ENCODE data around the gene FLOT2.
"Not testable (repeated sequence)": the region's sequence is repeated elsewhere in the genome, so short reads cannot be mapped to it uniquely, and the experiment has no call there.

FLOT2 gene

GRCh38 chr17:28906706-28907438 lies 9.3 kb upstream of the FLOT2 start:
- H3K4me3 ChIP-seq (ENCODE audit: low read length in 2 of 2) = no peak overlapping the region
- no peaks in the 10 kb centered on the region for H3K27me3 ChIP-seq (ENCODE audit: control insufficient read depth in 2 of 2, insufficient read depth in 2 of 2, low read length in 2 of 2)
- H3K9me3 ChIP-seq (ENCODE audit: control insufficient read depth in 2 of 2, low read length in 2 of 2) = no peaks in the 10 kb centered on the region
- H3K36me3 ChIP-seq (ENCODE audit: control insufficient read depth in 2 of 2, insufficient read depth in 2 of 2, low read length in 2 of 2) = peaks cover 51 to 53% of the 10 kb centered on the region in 2 donors
- peaks cover 21 to 25% of the 10 kb centered on the region in 2 donors for H3K4me1 ChIP-seq (ENCODE audit: control insufficient read depth in 2 of 2, insufficient read depth in 2 of 2, low read length in 2 of 2)
- no peak overlapping the region for H3K9ac ChIP-seq (ENCODE audit: low read depth in 1 of 2, low read length in 2 of 2)
- peak overlapping the region in 1 of 2 donors; percentile 20 for H3K27ac ChIP-seq (ENCODE audit: low read depth in 2 of 2, low read length in 2 of 2)

GRCh38 chr17:28906276-28906675 lies 8.7 kb upstream of the FLOT2 start:
- Histone ChIP-seq H3K9ac (ENCODE audit: low read depth in 1 of 2, low read length in 2 of 2) (no peak overlapping the region), H3K27me3 (ENCODE audit: control insufficient read depth in 2 of 2, insufficient read depth in 2 of 2, low read length in 2 of 2) (no peaks in the 10 kb centered on the region), H3K4me3 (ENCODE audit: low read length in 2 of 2) (no peak overlapping the region), H3K27ac (ENCODE audit: low read depth in 2 of 2, low read length in 2 of 2) (no peak overlapping the region), H3K9me3 (ENCODE audit: control insufficient read depth in 2 of 2, low read length in 2 of 2) (no peaks in the 10 kb centered on the region), H3K4me1 (ENCODE audit: control insufficient read depth in 2 of 2, insufficient read depth in 2 of 2, low read length in 2 of 2) (peaks cover 22 to 25% of the 10 kb centered on the region in 2 donors), H3K36me3 (ENCODE audit: control insufficient read depth in 2 of 2, insufficient read depth in 2 of 2, low read length in 2 of 2) (peaks cover 46 to 47% of the 10 kb centered on the region in 2 donors)

GRCh38 chr17:28904800-28905199 lies 7.3 kb upstream of the FLOT2 start:
- Histone ChIP-seq H3K9ac (ENCODE audit: low read depth in 1 of 2, low read length in 2 of 2) (no peak overlapping the region), H3K4me3 (ENCODE audit: low read length in 2 of 2) (no peak overlapping the region), H3K9me3 (ENCODE audit: control insufficient read depth in 2 of 2, low read length in 2 of 2) (no peaks in the 10 kb centered on the region), H3K4me1 (ENCODE audit: control insufficient read depth in 2 of 2, insufficient read depth in 2 of 2, low read length in 2 of 2) (peaks cover 22 to 25% of the 10 kb centered on the region in 2 donors), H3K36me3 (ENCODE audit: control insufficient read depth in 2 of 2, insufficient read depth in 2 of 2, low read length in 2 of 2) (peaks cover 31 to 33% of the 10 kb centered on the region in 2 donors), H3K27me3 (ENCODE audit: control insufficient read depth in 2 of 2, insufficient read depth in 2 of 2, low read length in 2 of 2) (no peaks in the 10 kb centered on the region), H3K27ac (ENCODE audit: low read depth in 2 of 2, low read length in 2 of 2) (no peak overlapping the region)

GRCh38 chr17:28903546-28903841 lies 6.0 kb upstream of the FLOT2 start:
- peak overlapping the region in 1 of 2 donors; percentile 85 for H3K27ac ChIP-seq (ENCODE audit: low read depth in 2 of 2, low read length in 2 of 2)
- peaks cover 21 to 23% of the 10 kb centered on the region in 2 donors for H3K36me3 ChIP-seq (ENCODE audit: control insufficient read depth in 2 of 2, insufficient read depth in 2 of 2, low read length in 2 of 2)
- H3K9me3 ChIP-seq (ENCODE audit: control insufficient read depth in 2 of 2, low read length in 2 of 2); H3K9ac ChIP-seq (ENCODE audit: low read depth in 1 of 2, low read length in 2 of 2); H3K27me3 ChIP-seq (ENCODE audit: control insufficient read depth in 2 of 2, insufficient read depth in 2 of 2, low read length in 2 of 2): not testable (repeated sequence)
- peaks cover 22 to 25% of the 10 kb centered on the region in 2 donors for H3K4me1 ChIP-seq (ENCODE audit: control insufficient read depth in 2 of 2, insufficient read depth in 2 of 2, low read length in 2 of 2)
- H3K4me3 ChIP-seq (ENCODE audit: low read length in 2 of 2) = peak overlapping the region in 1 of 2 donors; percentile 57

- Histone ChIP-seq H3K4me3 (ENCODE audit: low read length in 2 of 2) (peak within 1 kb of the TSS; percentile 65 to 82), H3K27ac (ENCODE audit: low read depth in 2 of 2, low read length in 2 of 2) (peak within 1 kb of the TSS; percentile 70 to 85), H3K27me3 (ENCODE audit: control insufficient read depth in 2 of 2, insufficient read depth in 2 of 2, low read length in 2 of 2) (no peaks in the 10 kb centered on the region), H3K36me3 (ENCODE audit: control insufficient read depth in 2 of 2, insufficient read depth in 2 of 2, low read length in 2 of 2) (peaks cover 16 to 17% of the 10 kb centered on the region in 2 donors), H3K9me3 (ENCODE audit: control insufficient read depth in 2 of 2, low read length in 2 of 2) (no peaks in the 10 kb centered on the region), H3K9ac (ENCODE audit: low read depth in 1 of 2, low read length in 2 of 2) (peak within 1 kb of the TSS; percentile 72 to 74), H3K4me1 (ENCODE audit: control insufficient read depth in 2 of 2, insufficient read depth in 2 of 2, low read length in 2 of 2) (peaks cover 21 to 28% of the 10 kb centered on the region in 2 donors)
Measured at GRCh38 chr17:28902819-28903545, 5.4 kb upstream of the FLOT2 start, which contains the start of gene DHRS13. Gene DHRS13 (minus strand): TSS chr17:28903079. CDS start chr17:28902944, 135 bp downstream.

GRCh38 chr17:28901866-28902818 lies 4.6 kb upstream of the FLOT2 start:
- H3K27ac ChIP-seq (ENCODE audit: low read depth in 2 of 2, low read length in 2 of 2) = peak overlapping the region; percentile 70 to 85
- H3K9me3 ChIP-seq (ENCODE audit: control insufficient read depth in 2 of 2, low read length in 2 of 2) = no peaks in the 10 kb centered on the region
- H3K36me3 ChIP-seq (ENCODE audit: control insufficient read depth in 2 of 2, insufficient read depth in 2 of 2, low read length in 2 of 2) = peaks cover 11 to 12% of the 10 kb centered on the region in 2 donors
- no peaks in the 10 kb centered on the region for H3K27me3 ChIP-seq (ENCODE audit: control insufficient read depth in 2 of 2, insufficient read depth in 2 of 2, low read length in 2 of 2)
- peak overlapping the region; percentile 65 to 82 for H3K4me3 ChIP-seq (ENCODE audit: low read length in 2 of 2)
- H3K9ac ChIP-seq (ENCODE audit: low read depth in 1 of 2, low read length in 2 of 2) = peak overlapping the region; percentile 72 to 74
- H3K4me1 ChIP-seq (ENCODE audit: control insufficient read depth in 2 of 2, insufficient read depth in 2 of 2, low read length in 2 of 2) = peaks cover 23 to 26% of the 10 kb centered on the region in 2 donors

GRCh38 chr17:28900986-28901726 lies 3.6 kb upstream of the FLOT2 start:
- no peak overlapping the region for H3K27ac ChIP-seq (ENCODE audit: low read depth in 2 of 2, low read length in 2 of 2)

GRCh38 chr17:28899212-28899815 lies 1.8 kb upstream of the FLOT2 start:
- peaks cover 31 to 32% of the 10 kb centered on the region in 2 donors for H3K4me1 ChIP-seq (ENCODE audit: control insufficient read depth in 2 of 2, insufficient read depth in 2 of 2, low read length in 2 of 2)
- H3K27ac ChIP-seq (ENCODE audit: low read depth in 2 of 2, low read length in 2 of 2) = no peak overlapping the region
- H3K9me3 ChIP-seq (ENCODE audit: control insufficient read depth in 2 of 2, low read length in 2 of 2) = no peaks in the 10 kb centered on the region

More at GRCh38 chr17:28900986-28901726, 3.6 kb upstream of the FLOT2 start:
- Histone ChIP-seq H3K4me3 (ENCODE audit: low read length in 2 of 2) (peak overlapping the region in 1 of 2 donors; percentile 82), H3K36me3 (ENCODE audit: control insufficient read depth in 2 of 2, insufficient read depth in 2 of 2, low read length in 2 of 2) (peaks cover 2 to 5% of the 10 kb centered on the region in 2 donors), H3K27me3 (ENCODE audit: control insufficient read depth in 2 of 2, insufficient read depth in 2 of 2, low read length in 2 of 2) (no peaks in the 10 kb centered on the region), H3K4me1 (ENCODE audit: control insufficient read depth in 2 of 2, insufficient read depth in 2 of 2, low read length in 2 of 2) (peaks cover 26 to 32% of the 10 kb centered on the region in 2 donors), H3K9me3 (ENCODE audit: control insufficient read depth in 2 of 2, low read length in 2 of 2) (no peaks in the 10 kb centered on the region), H3K9ac (ENCODE audit: low read depth in 1 of 2, low read length in 2 of 2) (peak overlapping the region in 1 of 2 donors; percentile 35)

GRCh38 chr17:28898527-28898955 lies 1.0 kb upstream of the FLOT2 start:
- H3K4me3 ChIP-seq (ENCODE audit: low read length in 2 of 2) = no peak overlapping the region
- H3K36me3 ChIP-seq (ENCODE audit: control insufficient read depth in 2 of 2, insufficient read depth in 2 of 2, low read length in 2 of 2) = no peaks in the 10 kb centered on the region
- H3K4me1 ChIP-seq (ENCODE audit: control insufficient read depth in 2 of 2, insufficient read depth in 2 of 2, low read length in 2 of 2) = peaks cover 30 to 32% of the 10 kb centered on the region in 2 donors
- no peaks in the 10 kb centered on the region for H3K27me3 ChIP-seq (ENCODE audit: control insufficient read depth in 2 of 2, insufficient read depth in 2 of 2, low read length in 2 of 2)
- H3K9me3 ChIP-seq (ENCODE audit: control insufficient read depth in 2 of 2, low read length in 2 of 2) = no peaks in the 10 kb centered on the region
- H3K9ac ChIP-seq (ENCODE audit: low read depth in 1 of 2, low read length in 2 of 2) = no peak overlapping the region
- H3K27ac ChIP-seq (ENCODE audit: low read depth in 2 of 2, low read length in 2 of 2) = no peak overlapping the region

More at GRCh38 chr17:28899212-28899815, 1.8 kb upstream of the FLOT2 start:
- Histone ChIP-seq H3K4me3 (ENCODE audit: low read length in 2 of 2) (no peak overlapping the region), H3K36me3 (ENCODE audit: control insufficient read depth in 2 of 2, insufficient read depth in 2 of 2, low read length in 2 of 2) (no peaks in the 10 kb centered on the region), H3K27me3 (ENCODE audit: control insufficient read depth in 2 of 2, insufficient read depth in 2 of 2, low read length in 2 of 2) (no peaks in the 10 kb centered on the region), H3K9ac (ENCODE audit: low read depth in 1 of 2, low read length in 2 of 2) (no peak overlapping the region)
